HG02852 (cell line): ENCODE measurements around the gene CSN2.

ENCODE experiments used
- ATAC-seq: cut with Tn5 transposase; IDR thresholded peaks from one replicate; pipeline ENCODE4 v1.9.1; 2021; ENCODE audit warnings: mild to moderate bottlenecking, moderate library complexity; ENCODE audit not compliant: unreplicated experiment

CSN2 gene

GRCh38 chr4:69907151-69907550, 58.4 kb downstream of the CSN2 start:
- no peak for ATAC-seq
